Trophoblast cell (in vitro differentiated cells and primary cell): ENCODE results near the gene SAPCD2.
"Not testable (repeated sequence)": the region's sequence is repeated elsewhere in the genome, so short reads cannot be mapped to it uniquely, and the experiment has no call there.

ENCODE experiments used
- DNase-seq, 2 donors: peaks; one replicate each; pipeline ENCODE4 v3.0.0-alpha.2; 2016
- H2AFZ ChIP-seq: 2 replicates; pipeline ENCODE4 v1.6.1; 2013; ENCODE audit warnings: low read length, moderate library complexity, mild to moderate bottlenecking; ENCODE audit not compliant: insufficient read depth, poor library complexity
- H2AK5ac ChIP-seq: 2 replicates; pipeline ENCODE4 v1.6.1; 2013; ENCODE audit warnings: mild to moderate bottlenecking, low read length
- H2BK120ac ChIP-seq: 2 replicates; pipeline ENCODE4 v1.6.1; 2013; ENCODE audit warnings: low read length, mild to moderate bottlenecking, moderate library complexity; ENCODE audit not compliant: insufficient read depth, poor library complexity
- H2BK12ac ChIP-seq: 2 replicates; pipeline ENCODE4 v1.6.1; 2013; ENCODE audit warnings: mild to moderate bottlenecking, low read length, moderate library complexity
- H2BK5ac ChIP-seq: 2 replicates; pipeline ENCODE4 v1.6.1; 2013; ENCODE audit warnings: low read length, low read depth, moderate library complexity, mild to moderate bottlenecking; ENCODE audit not compliant: poor library complexity
- H3K14ac ChIP-seq: 2 replicates; pipeline ENCODE4 v1.6.1; 2013; ENCODE audit warnings: mild to moderate bottlenecking, low read length
- H3K18ac ChIP-seq: 2 replicates; pipeline ENCODE4 v1.6.1; 2013; ENCODE audit warnings: mild to moderate bottlenecking, low read length
- H3K23ac ChIP-seq: 2 replicates; pipeline ENCODE4 v1.6.1; 2013; ENCODE audit warnings: low read length
- H3K27ac ChIP-seq: 2 replicates; pipeline ENCODE4 v1.5.1; 2013; ENCODE audit warnings: low read depth, mild to moderate bottlenecking, inconsistent platforms, low read length, moderate library complexity
- H3K27me3 ChIP-seq: 2 replicates; pipeline ENCODE4 v1.6.1; 2013; ENCODE audit warnings: inconsistent platforms, mild to moderate bottlenecking, low read length, moderate library complexity; ENCODE audit not compliant: insufficient read depth
- H3K36me3 ChIP-seq, 2 experiments: 1 replicate in 1 of 2; 2 replicates in 1 of 2; pipeline ENCODE4 v1.6.1; 2013; ENCODE audit warnings: low read length in 2 of 2, mild to moderate bottlenecking in 2 of 2, moderate library complexity in 1 of 2; ENCODE audit not compliant: insufficient read depth in 2 of 2, control insufficient read depth in 1 of 2
- H3K4ac ChIP-seq: 2 replicates; pipeline ENCODE4 v1.6.1; 2013; ENCODE audit warnings: low read depth, mild to moderate bottlenecking, low read length, moderate library complexity
- H3K4me1 ChIP-seq, 2 experiments: 1 replicate in 1 of 2; 2 replicates in 1 of 2; pipeline ENCODE4 v1.6.1; 2013; ENCODE audit warnings: low read length in 2 of 2, mild to moderate bottlenecking in 2 of 2, moderate library complexity in 1 of 2; ENCODE audit not compliant: insufficient read depth in 2 of 2, control insufficient read depth in 1 of 2
- H3K4me2 ChIP-seq: 2 replicates; pipeline ENCODE4 v1.6.1; 2013; ENCODE audit warnings: inconsistent platforms, mild to moderate bottlenecking, low read length, moderate library complexity
- H3K4me3 ChIP-seq: 2 replicates; pipeline ENCODE4 v1.5.1; 2013; ENCODE audit warnings: mild to moderate bottlenecking, low read depth, low read length, inconsistent platforms
- H3K79me1 ChIP-seq: one replicate; pipeline ENCODE4 v1.6.1; 2013; ENCODE audit warnings: low read length
- H3K79me2 ChIP-seq: 2 replicates; pipeline ENCODE4 v1.6.1; 2013; ENCODE audit warnings: low read length, mild to moderate bottlenecking; ENCODE audit not compliant: control insufficient read depth, insufficient read depth, poor library complexity
- H3K9ac ChIP-seq: 2 replicates; pipeline ENCODE4 v1.6.1; 2013; ENCODE audit warnings: mild to moderate bottlenecking, low read length
- H3K9me3 ChIP-seq: 2 replicates; pipeline ENCODE4 v1.6.1; 2013; ENCODE audit warnings: low read depth, mild to moderate bottlenecking, control low read depth, inconsistent platforms, low read length; ENCODE audit not compliant: insufficient read depth
- H4K12ac ChIP-seq: 2 replicates; pipeline ENCODE4 v1.6.1; 2013; ENCODE audit warnings: low read depth, mild to moderate bottlenecking, low read length, moderate library complexity
- H4K8ac ChIP-seq: 2 replicates; pipeline ENCODE4 v1.6.1; 2013; ENCODE audit warnings: low read depth, mild to moderate bottlenecking, low read length, moderate library complexity
- H4K91ac ChIP-seq: one replicate; pipeline ENCODE4 v1.6.1; 2013; ENCODE audit warnings: low read depth, mild to moderate bottlenecking, low read length, moderate library complexity
- WGBS: extraction: QIAGEN DNeasy Blood & Tissue Kit; methylation state at CpG from one replicate; pipeline ENCODE4 v1.1.7; 2013; ENCODE audit warnings: missing lambda C conversion rate; ENCODE audit not compliant: insufficient read length, insufficient coverage; ENCODE audit errors: extremely low coverage; 5-methylcytosine and 5-hydroxymethylcytosine counted together

The SAPCD2 gene

DNA sequence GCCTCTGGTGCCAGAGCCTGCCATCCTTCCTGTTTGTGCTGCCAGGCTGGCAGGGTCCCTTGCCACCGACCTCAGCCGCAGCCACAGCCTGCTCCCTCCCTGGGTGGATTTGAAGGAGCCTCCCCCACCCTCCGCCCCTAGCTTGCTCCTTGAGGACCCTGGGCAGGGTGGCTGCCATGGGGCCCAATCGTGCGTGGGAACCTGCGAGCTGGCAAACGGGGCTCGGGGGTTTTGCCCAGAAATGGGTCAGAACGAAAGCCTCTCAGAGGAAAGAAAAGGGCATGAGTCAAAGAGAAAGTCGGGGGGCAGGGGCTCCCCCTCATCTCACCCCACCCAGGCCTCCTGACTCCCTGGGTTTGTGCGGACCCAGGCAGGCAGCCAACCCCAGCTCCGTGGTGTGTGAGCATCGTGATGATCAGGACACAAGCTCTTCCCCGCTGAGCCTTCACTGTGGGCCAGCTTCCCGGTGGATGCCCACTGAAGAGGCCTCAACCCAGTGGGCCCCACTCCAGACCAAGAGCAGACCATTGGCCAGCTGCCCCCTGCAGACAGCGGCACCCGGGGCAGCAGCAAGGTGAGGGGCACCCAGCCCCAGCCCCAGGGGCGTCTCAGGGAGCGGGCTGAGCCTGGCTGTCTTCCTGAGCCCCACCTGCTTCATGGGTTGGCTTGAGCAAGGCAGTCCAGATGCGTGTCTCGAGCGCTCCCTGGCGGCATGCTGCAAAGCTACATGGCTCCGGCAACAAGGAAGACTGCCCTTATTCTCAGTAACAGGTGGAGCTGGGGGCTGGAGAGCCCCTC lies 35.4 kb downstream of the SAPCD2 start:
- no peak overlapping the region for H3K23ac ChIP-seq
- H4K91ac ChIP-seq, result no peak overlapping the region
- no peak overlapping the region for H3K27ac ChIP-seq
- no peak overlapping the region for H4K8ac ChIP-seq
- H3K36me3 ChIP-seq, result no peaks in the 10 kb centered on the region
- no peak overlapping the region for H3K4me3 ChIP-seq
- no peaks in the 10 kb centered on the region for H3K79me2 ChIP-seq
- H2AK5ac ChIP-seq, result no peak overlapping the region
- H4K12ac ChIP-seq, result no peak overlapping the region
- no peaks in the 10 kb centered on the region for H3K79me1 ChIP-seq
- WGBS, result no CpG with 5 or more reads among the region's 24 CpGs
- no peak overlapping the region for H3K9ac ChIP-seq
- DNase-seq, result peak; percentile 74 to 91
- H3K27me3 ChIP-seq, result no peaks in the 10 kb centered on the region
- no peak overlapping the region for H3K4ac ChIP-seq
- peaks cover 3% of the 10 kb centered on the region for H3K9me3 ChIP-seq
- no peak overlapping the region for H2BK120ac ChIP-seq
- H3K14ac ChIP-seq, result no peak overlapping the region
- H3K4me2 ChIP-seq, result no peak overlapping the region
- no peak overlapping the region for H3K18ac ChIP-seq
- H2BK5ac ChIP-seq, result no peak overlapping the region
- no peak overlapping the region for H2AFZ ChIP-seq
- H3K4me1 ChIP-seq, result no peaks in the 10 kb centered on the region
- no peak overlapping the region for H2BK12ac ChIP-seq

DNA sequence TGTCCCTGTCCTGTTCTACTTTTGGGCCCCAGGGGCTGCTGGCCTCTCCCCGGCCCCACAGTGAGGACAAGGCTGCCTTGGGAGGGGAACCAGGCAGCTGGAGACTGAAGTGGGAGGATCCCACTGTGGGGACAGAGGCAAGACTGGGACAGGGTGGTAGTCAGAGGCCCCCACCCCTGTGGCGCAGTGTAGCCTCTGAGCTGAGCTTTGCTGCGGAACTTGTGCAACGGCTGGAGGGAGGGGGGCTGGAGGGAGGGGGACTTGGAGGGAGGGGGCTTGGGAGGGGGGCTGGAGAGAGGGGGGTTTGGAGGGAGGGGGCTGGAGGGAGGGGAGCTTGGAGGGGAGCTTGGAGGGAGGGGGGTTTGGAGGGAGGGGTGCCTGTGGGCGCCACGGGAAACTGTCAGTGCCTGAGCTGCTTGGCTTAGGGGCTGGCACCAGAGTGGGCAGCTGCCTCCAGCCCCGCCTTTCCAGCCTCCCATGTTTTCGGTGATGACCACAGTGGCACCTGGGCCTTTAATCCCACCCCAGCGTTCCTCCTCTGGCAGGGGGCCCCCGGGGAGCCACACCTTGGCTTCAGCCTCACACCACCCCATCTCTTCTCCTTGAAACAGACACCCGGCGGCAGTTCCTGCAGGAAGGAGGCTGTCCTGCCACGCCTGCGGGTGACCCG lies 36.2 kb downstream of the SAPCD2 start:
- Histone ChIP-seq H3K4ac (no peak overlapping the region), H3K23ac (no peak overlapping the region), H3K4me3 (no peak overlapping the region), H2BK5ac (no peak overlapping the region), H3K9ac (no peak overlapping the region), H3K18ac (no peak overlapping the region), H3K27ac (no peak overlapping the region), H2BK120ac (no peak overlapping the region), H3K4me1 (peaks cover 0 to 1% of the 10 kb centered on the region in 2 experiments), H3K4me2 (no peak overlapping the region), H3K36me3 (no peaks in the 10 kb centered on the region), H3K79me1 (no peaks in the 10 kb centered on the region), H3K9me3 (peaks cover 3% of the 10 kb centered on the region), H3K14ac (no peak overlapping the region), H4K91ac (no peak overlapping the region), H3K27me3 (no peaks in the 10 kb centered on the region), H2AFZ (no peak overlapping the region), H3K79me2 (no peaks in the 10 kb centered on the region), H4K8ac (no peak overlapping the region), H4K12ac (no peak overlapping the region), H2BK12ac (no peak overlapping the region), H2AK5ac (no peak overlapping the region)
- DNase-seq, result no peak
- WGBS, result no CpG with 5 or more reads among the region's 15 CpGs

DNA sequence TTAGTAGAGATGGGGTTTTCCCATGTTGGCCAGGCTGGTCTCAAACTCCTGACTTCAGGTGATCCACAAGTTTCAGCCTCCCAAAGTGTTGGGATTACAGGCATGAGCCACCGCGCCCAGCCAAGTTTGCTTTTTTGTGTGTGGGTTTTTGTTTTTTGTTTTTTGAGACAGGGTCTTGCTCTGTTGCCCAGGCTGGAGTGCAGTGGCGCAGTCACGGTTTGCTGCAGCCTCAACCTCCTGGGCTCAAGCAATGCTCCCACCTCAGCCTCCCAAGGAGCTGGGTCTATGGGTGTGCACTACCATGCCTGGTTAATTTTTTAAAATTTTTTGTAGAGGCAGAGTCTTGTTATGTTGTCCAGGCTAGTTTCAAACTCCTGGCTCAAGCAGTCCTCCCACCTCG lies 36.9 kb downstream of the SAPCD2 start:
- not testable (repeated sequence) for H3K23ac ChIP-seq, H3K27ac ChIP-seq, H3K27me3 ChIP-seq, H3K14ac ChIP-seq, H3K9me3 ChIP-seq, H2BK12ac ChIP-seq, DNase-seq, H3K18ac ChIP-seq, H3K9ac ChIP-seq, H4K12ac ChIP-seq, H3K4me2 ChIP-seq, H3K79me2 ChIP-seq, H3K4ac ChIP-seq, H4K8ac ChIP-seq, H2BK120ac ChIP-seq, H3K36me3 ChIP-seq, H2AK5ac ChIP-seq, H3K79me1 ChIP-seq, H3K4me1 ChIP-seq, H2AFZ ChIP-seq, H2BK5ac ChIP-seq, H4K91ac ChIP-seq, H3K4me3 ChIP-seq
- WGBS, result no CpG with 5 or more reads among the region's 5 CpGs

DNA sequence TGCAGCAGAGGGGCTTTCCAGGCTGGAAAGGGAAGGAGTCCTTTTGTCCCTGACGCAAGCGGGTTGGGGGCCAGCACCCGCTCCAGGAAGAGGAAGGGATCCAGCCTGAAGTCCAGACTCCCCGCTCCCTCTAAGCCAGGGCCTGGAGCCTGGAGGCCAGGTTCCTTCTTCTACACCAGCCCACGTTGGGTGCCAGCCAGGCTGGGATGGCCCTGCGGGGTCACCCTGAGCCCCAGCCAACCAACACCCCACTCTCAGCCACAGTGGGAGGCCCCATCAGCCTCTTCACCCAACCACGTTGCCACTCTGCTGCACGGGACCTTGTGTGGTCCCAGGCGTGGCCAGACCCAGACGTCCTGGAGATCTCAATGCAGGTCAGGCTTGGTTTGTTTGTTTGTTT lies 37.5 kb downstream of the SAPCD2 start:
- H2BK120ac ChIP-seq, result no peak overlapping the region
- no peaks in the 10 kb centered on the region for H3K79me1 ChIP-seq
- DNase-seq, result peak; percentile 13 to 26
- no peak overlapping the region for H3K14ac ChIP-seq
- H3K23ac ChIP-seq, result no peak overlapping the region
- no peak overlapping the region for H2BK5ac ChIP-seq
- H3K4ac ChIP-seq, result no peak overlapping the region
- no peak overlapping the region for H3K27ac ChIP-seq
- no peak overlapping the region for H3K18ac ChIP-seq
- H3K4me1 ChIP-seq, result peaks cover 6% of the 10 kb centered on the region in 2 experiments
- H2AFZ ChIP-seq, result no peak overlapping the region
- H4K12ac ChIP-seq, result no peak overlapping the region
- H3K36me3 ChIP-seq, result no peaks in the 10 kb centered on the region
- no peaks in the 10 kb centered on the region for H3K79me2 ChIP-seq
- no peak overlapping the region for H3K4me2 ChIP-seq
- H2AK5ac ChIP-seq, result no peak overlapping the region
- no peak overlapping the region for H3K9ac ChIP-seq
- no CpG with 5 or more reads among the region's 10 CpGs for WGBS
- H4K91ac ChIP-seq, result no peak overlapping the region
- H3K4me3 ChIP-seq, result no peak overlapping the region
- peaks cover 2% of the 10 kb centered on the region for H3K9me3 ChIP-seq
- H2BK12ac ChIP-seq, result no peak overlapping the region
- no peak overlapping the region for H4K8ac ChIP-seq
- H3K27me3 ChIP-seq, result no peaks in the 10 kb centered on the region
